Hematopoietic multipotent progenitor cell treated with erythropoietin and hydrocortisone succinate and interleukin-3 and kit ligand, for 15 days (in vitro differentiated cells): ENCODE results near the gene DOCK4.

Experiments
- DNase-seq: peaks from one replicate; pipeline ENCODE4 v3.0.0-alpha.2; 2015; ENCODE audit warnings: low spot score

Gene DOCK4

DNA sequence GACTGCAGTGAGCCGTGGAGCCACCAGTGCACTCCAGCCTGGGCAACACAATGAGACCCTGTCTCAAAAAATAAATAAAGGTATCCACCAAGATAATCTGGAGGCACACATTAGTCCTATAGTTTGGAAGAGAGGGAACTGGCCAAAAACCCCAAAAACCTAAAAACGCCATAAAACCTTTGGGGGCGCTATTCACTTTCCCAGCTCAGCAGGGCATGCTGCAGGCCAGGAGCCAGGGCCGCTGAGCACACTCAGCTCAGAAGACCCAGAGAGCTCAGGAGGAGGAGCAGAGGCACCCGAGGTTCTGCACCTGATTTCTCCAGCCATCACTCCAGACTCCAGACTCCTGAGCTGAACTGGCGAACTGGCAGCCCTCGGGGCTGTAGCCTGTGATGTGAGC lies 476.7 kb downstream of the DOCK4 start:
- DNase-seq = no peak

DNA sequence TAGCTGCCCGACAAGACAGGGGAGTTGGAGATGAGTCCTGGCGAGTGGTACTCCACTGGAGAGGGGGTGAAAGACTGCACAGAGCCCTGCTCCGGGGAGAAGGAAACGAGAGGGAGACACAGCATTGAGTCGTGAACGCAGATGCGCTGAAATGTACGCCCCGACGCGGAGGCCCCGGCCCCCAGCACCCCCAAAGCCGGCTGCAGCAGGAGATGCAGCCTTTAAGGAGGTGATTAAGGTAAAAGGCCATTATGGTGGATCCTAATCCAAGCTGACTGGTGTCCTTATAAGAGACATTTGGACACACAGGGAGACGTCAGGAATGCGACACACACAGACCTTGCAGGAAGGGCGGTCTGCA lies 477.6 kb downstream of the DOCK4 start:
- DNase-seq = no peak

GRCh38 chr7:111727905-111728634 lies 478.1 kb downstream of the DOCK4 start:
- DNase-seq = no peak

DNA sequence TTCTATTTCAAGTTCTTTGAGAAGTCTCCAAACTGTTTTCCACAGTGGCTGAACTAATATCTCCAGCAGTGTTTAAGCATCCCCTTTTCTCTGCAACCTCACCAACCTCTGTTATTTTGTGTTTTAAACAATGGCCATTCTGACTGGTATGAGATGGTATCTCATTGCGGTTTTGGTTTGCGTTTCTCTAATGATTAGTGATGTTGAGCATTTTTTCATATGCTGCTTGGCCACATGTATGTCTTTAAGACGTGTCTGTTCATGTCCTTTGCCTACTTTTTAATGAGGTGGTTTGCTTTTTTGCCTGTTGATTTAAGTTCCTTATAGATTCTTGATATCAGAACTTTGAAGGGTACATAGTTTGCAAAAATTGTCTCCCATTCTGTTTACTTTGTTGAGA lies 487.3 kb downstream of the DOCK4 start:
- DNase-seq = no peak

DNA sequence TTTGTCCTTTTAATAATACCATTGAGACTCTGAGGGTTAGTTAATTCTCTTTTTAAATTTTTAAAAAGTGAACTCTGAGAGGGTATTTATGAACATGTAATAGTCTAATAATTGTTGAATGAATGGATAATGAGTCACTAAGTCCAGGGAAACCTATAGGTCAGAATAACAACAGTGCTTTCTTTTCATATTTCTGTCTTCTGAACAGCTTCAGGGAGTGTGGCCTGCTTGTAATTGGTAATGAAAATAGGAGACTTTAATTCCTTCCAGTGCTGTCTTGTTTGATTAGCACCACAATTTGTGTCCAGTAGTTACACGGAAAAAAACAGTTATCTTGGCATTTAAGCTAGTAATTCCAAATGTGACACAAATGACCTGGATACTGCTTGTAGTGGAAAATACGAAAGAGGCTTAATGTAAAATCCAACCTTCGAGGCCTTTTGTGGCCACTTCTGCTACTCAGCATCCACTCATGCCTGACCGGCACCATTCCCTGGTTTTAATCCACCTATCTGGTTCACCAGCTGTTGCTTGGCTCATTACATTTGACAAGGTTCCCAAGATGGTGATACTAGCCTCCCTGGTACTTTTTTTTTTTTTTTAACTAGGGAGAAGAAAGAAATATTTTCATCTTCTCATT lies 494.7 kb downstream of the DOCK4 start:
- no peak for DNase-seq

DNA sequence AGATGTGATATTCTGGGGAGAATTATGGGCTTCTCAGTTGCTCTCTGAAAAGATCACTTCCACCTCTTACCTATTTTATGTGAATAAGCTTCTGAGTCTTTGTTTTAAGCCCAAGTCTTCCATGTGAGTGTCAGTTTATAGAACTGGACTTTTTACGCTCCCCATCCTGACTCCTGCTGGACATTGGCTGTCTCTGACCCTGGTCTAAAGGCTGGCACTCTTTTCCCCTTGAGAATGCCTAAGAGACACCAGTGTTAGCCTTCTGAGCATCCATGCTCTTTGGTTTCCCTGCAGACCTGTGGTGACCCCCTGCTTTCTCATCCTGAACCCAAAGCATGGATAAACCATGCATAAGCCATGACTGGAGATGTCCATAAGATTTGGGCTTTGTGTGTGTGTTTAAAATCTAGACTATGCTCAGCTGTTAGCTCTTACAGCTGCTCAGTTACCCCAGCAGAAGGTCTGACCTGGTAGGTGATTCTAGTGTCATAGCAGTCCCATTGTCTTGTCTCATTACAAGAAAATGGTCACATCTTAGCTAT lies 495.3 kb downstream of the DOCK4 start:
- DNase-seq = no peak

DNA sequence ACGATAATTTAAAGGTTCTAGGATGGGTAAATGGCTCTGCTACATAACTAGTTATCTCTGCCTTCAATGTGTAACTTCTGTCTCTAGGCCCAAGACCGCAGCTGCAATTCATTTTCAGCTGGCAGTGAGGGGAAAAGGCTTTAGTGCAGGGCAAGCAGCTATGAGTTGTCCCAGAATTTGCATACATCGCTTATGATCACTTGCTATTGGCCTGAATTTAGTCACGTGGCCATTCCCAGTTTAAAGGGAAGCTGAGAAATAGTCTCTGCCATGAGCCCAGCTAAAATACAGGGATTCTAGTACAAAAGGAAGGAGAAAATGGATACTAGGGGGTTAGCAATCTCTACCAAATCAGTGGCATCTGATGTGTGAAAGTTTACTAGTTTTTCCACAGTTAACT lies 498.1 kb downstream of the DOCK4 start:
- no peak for DNase-seq

DNA sequence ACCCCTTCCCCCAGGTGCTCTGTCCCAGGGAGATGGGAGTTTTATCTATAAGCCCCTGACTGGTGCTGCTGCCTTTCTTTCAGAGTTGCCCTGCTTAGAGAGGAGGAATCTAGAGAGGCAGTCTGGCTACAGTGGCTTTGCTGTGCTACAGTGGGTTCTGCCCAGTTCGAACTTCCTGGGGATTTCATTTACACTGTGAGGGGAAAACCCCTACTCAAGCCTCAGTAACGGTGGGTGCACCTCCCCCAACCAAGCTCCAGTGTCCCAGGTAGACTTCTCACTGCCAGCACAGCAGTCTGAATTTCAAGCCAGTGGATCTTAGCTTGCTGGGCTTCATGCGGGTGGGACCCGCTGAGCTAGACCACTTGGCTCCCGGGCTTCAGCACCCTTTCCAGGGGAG lies 500.4 kb downstream of the DOCK4 start:
- DNase-seq = no peak

DNA sequence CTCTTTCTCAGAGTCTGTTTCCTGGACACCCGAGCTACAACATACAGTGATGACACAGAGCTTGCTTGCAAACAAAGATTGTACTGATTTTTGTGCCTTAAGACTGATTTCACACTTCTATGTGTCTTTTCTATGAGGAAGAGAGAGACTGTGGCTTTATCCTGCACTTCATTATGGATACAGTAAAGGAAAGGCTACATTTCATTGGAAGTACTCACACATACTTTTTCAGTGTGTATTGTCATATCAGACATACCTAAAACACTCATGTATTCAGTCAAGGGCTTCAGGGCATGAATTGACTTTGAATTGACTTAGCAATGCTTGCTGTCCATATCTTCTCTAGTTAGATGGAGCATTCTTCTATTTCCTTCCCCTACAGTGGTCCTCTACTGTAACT lies 508.4 kb downstream of the DOCK4 start:
- no peak for DNase-seq

- DNase-seq = no peak
These were observed 511.8 kb downstream of the DOCK4 start for GRCh38 chr7:111694376-111694775.

DNA sequence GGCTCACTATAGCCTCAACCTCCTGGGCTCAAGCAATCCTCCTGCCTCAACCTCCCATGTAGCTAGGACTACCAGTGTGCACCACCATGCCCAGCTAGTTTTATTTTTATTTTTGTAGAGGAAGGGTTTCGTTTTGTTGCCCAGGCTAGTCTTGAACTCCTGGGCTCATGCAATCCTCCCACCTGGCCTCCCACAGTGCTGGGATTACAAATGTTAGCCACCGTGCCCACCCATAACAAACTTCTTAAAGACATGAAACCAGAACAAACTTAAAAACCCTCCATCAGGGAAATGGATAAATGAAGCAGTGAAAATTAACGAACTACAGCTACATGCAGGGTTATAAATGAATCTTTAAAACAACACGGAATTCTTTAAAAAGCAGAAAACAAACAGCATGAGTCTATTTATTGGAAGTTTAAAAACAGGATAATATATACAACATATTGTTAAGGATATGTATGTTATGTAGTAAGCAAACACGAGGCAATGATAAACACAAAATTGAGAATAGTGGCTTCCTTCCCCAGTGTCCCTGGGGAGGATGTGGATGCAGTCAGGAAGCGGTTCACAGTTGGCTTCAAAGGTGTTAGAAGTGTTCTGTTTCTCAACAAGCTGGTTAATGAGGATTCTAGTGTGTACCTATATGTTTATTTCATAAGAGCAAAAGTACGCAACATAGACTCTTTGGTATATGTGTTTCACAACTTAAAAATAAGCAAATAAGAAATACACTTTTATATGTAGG lies 515.7 kb downstream of the DOCK4 start:
- DNase-seq = no peak

GRCh38 chr7:111685349-111685748 lies 520.9 kb downstream of the DOCK4 start:
- DNase-seq = no peak

DNA sequence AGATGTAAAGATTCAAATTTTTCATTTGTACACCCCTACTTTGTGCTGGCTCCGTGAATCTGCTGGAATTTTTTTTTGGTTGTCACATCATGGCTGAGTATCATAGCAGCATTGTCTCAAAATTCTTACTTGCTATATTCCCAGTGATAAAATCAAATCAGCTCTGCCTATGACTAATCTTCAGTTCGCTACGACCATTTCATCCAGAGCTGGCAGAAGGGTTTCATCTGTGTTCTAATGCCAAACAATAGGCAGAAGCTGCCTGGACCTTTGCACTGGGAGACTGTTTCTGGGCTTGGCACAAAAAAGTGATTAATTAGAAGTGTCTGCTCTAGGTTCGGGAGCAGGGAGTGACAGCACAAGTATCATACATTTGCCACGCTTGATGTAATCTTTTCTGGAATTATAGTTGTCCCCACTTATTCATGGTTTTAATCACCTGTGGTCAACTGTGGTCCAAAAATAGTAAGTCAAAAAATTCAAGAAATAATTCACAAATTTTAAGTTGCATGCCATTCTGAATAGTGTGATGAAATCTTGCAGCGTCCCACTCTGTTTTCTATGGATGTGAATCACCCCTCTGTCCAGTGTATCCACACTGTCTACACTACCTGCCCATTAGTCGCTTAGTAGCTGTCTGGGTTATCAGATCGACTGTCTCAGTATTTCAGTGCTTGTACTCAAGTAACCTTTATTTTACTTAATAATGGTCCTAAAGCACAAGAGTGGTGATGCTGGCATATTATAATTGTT lies 523.4 kb downstream of the DOCK4 start:
- no peak for DNase-seq

GRCh38 chr7:111681242-111681641 lies 525.0 kb downstream of the DOCK4 start:
- no peak for DNase-seq

- DNase-seq = no peak
These were observed 527.2 kb downstream of the DOCK4 start for GRCh38 chr7:111678986-111679385.

- no peak for DNase-seq
These were observed 527.9 kb downstream of the DOCK4 start for GRCh38 chr7:111678281-111678680.

DNA sequence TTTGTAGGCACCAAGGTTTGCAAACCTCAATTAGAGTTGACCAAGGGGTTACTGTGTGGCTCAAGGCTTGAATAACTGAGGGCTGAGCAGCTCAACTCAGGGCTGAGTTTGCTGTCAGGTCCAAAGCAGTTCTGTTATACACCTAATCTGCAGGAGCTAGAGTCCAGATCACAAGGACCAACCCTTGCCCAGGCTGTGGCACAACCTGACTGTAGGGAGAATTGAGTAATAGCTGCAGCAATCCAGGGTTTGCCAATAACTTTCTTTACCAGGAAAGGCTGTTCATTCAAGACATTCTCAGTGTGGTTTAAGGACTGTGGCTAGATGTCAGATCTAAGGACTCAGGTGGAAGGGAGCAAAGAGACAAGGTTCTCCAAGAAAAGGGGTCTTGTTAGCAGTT lies 528.4 kb downstream of the DOCK4 start:
- DNase-seq = no peak

DNA sequence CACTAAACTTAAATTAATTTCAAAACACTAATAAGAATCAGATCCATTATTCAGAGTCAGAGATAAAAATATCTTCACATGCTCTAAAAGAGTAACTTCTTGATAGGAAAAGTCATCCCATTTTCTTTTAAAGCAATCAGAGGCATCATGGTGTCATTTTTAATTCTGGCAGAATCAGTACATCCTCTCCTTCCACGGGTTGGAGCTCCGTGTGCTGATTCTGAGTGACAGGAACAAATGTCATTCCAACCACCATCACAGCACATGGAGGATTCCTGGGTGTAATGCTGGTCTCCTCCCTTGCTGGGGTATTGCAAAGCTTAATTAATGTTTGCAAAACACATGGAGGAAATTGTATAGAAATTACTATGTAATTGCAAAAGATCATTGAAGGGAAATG lies 529.4 kb downstream of the DOCK4 start:
- DNase-seq = no peak
